Trophoblast cell (in vitro differentiated cells and primary cell): ENCODE results near the gene ZCCHC10.

Experiments used
- DNase-seq, 2 donors: peaks; one replicate each; pipeline ENCODE4 v3.0.0-alpha.2; 2016
- H2AFZ ChIP-seq: 2 replicates; pipeline ENCODE4 v1.6.1; 2013; ENCODE audit warnings: low read length, moderate library complexity, mild to moderate bottlenecking; ENCODE audit not compliant: insufficient read depth, poor library complexity
- H2AK5ac ChIP-seq: 2 replicates; pipeline ENCODE4 v1.6.1; 2013; ENCODE audit warnings: mild to moderate bottlenecking, low read length
- H2BK120ac ChIP-seq: 2 replicates; pipeline ENCODE4 v1.6.1; 2013; ENCODE audit warnings: low read length, mild to moderate bottlenecking, moderate library complexity; ENCODE audit not compliant: insufficient read depth, poor library complexity
- H2BK12ac ChIP-seq: 2 replicates; pipeline ENCODE4 v1.6.1; 2013; ENCODE audit warnings: mild to moderate bottlenecking, low read length, moderate library complexity
- H2BK5ac ChIP-seq: 2 replicates; pipeline ENCODE4 v1.6.1; 2013; ENCODE audit warnings: low read length, low read depth, moderate library complexity, mild to moderate bottlenecking; ENCODE audit not compliant: poor library complexity
- H3K14ac ChIP-seq: 2 replicates; pipeline ENCODE4 v1.6.1; 2013; ENCODE audit warnings: mild to moderate bottlenecking, low read length
- H3K18ac ChIP-seq: 2 replicates; pipeline ENCODE4 v1.6.1; 2013; ENCODE audit warnings: mild to moderate bottlenecking, low read length
- H3K23ac ChIP-seq: 2 replicates; pipeline ENCODE4 v1.6.1; 2013; ENCODE audit warnings: low read length
- H3K27ac ChIP-seq: 2 replicates; pipeline ENCODE4 v1.5.1; 2013; ENCODE audit warnings: low read depth, mild to moderate bottlenecking, inconsistent platforms, low read length, moderate library complexity
- H3K27me3 ChIP-seq: 2 replicates; pipeline ENCODE4 v1.6.1; 2013; ENCODE audit warnings: inconsistent platforms, mild to moderate bottlenecking, low read length, moderate library complexity; ENCODE audit not compliant: insufficient read depth
- H3K36me3 ChIP-seq, 2 experiments: 1 replicate in 1 of 2; 2 replicates in 1 of 2; pipeline ENCODE4 v1.6.1; 2013; ENCODE audit warnings: low read length in 2 of 2, mild to moderate bottlenecking in 2 of 2, moderate library complexity in 1 of 2; ENCODE audit not compliant: insufficient read depth in 2 of 2, control insufficient read depth in 1 of 2
- H3K4ac ChIP-seq: 2 replicates; pipeline ENCODE4 v1.6.1; 2013; ENCODE audit warnings: low read depth, mild to moderate bottlenecking, low read length, moderate library complexity
- H3K4me1 ChIP-seq, 2 experiments: 1 replicate in 1 of 2; 2 replicates in 1 of 2; pipeline ENCODE4 v1.6.1; 2013; ENCODE audit warnings: low read length in 2 of 2, mild to moderate bottlenecking in 2 of 2, moderate library complexity in 1 of 2; ENCODE audit not compliant: insufficient read depth in 2 of 2, control insufficient read depth in 1 of 2
- H3K4me2 ChIP-seq: 2 replicates; pipeline ENCODE4 v1.6.1; 2013; ENCODE audit warnings: inconsistent platforms, mild to moderate bottlenecking, low read length, moderate library complexity
- H3K4me3 ChIP-seq: 2 replicates; pipeline ENCODE4 v1.5.1; 2013; ENCODE audit warnings: mild to moderate bottlenecking, low read depth, low read length, inconsistent platforms
- H3K79me1 ChIP-seq: one replicate; pipeline ENCODE4 v1.6.1; 2013; ENCODE audit warnings: low read length
- H3K79me2 ChIP-seq: 2 replicates; pipeline ENCODE4 v1.6.1; 2013; ENCODE audit warnings: low read length, mild to moderate bottlenecking; ENCODE audit not compliant: control insufficient read depth, insufficient read depth, poor library complexity
- H3K9ac ChIP-seq: 2 replicates; pipeline ENCODE4 v1.6.1; 2013; ENCODE audit warnings: mild to moderate bottlenecking, low read length
- H3K9me3 ChIP-seq: 2 replicates; pipeline ENCODE4 v1.6.1; 2013; ENCODE audit warnings: low read depth, mild to moderate bottlenecking, control low read depth, inconsistent platforms, low read length; ENCODE audit not compliant: insufficient read depth
- H4K12ac ChIP-seq: 2 replicates; pipeline ENCODE4 v1.6.1; 2013; ENCODE audit warnings: low read depth, mild to moderate bottlenecking, low read length, moderate library complexity
- H4K8ac ChIP-seq: 2 replicates; pipeline ENCODE4 v1.6.1; 2013; ENCODE audit warnings: low read depth, mild to moderate bottlenecking, low read length, moderate library complexity
- H4K91ac ChIP-seq: one replicate; pipeline ENCODE4 v1.6.1; 2013; ENCODE audit warnings: low read depth, mild to moderate bottlenecking, low read length, moderate library complexity
- WGBS: extraction: QIAGEN DNeasy Blood & Tissue Kit; methylation state at CpG from one replicate; pipeline ENCODE4 v1.1.7; 2013; ENCODE audit warnings: missing lambda C conversion rate; ENCODE audit not compliant: insufficient read length, insufficient coverage; ENCODE audit errors: extremely low coverage; 5-methylcytosine and 5-hydroxymethylcytosine counted together

ZCCHC10 gene

DNA sequence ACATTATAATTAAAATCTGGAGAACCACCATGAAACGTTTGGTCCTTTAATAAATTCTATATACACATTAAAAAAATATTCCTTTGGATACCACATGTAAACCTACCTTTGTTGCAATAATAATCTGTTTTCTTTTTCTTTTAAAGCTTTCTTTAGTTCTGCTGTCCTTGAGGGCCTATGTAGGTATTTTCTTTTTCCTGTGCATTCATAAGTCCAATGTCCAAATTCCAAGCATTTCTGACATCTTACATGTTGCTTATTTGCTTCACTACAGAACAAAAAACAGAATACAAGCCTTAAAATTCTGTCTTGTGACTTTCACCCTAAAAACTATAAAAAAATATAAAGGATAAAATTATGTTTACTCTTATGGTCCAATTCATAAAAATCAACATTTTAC, 19.7 kb downstream of the ZCCHC10 start:
- Histone ChIP-seq H3K27me3 (no peaks in the 10 kb centered on the region), H3K9me3 (no peaks in the 10 kb centered on the region), H2AK5ac (no peak overlapping the region), H2AFZ (no peak overlapping the region), H3K79me2 (no peaks in the 10 kb centered on the region), H2BK120ac (no peak overlapping the region), H3K79me1 (no peaks in the 10 kb centered on the region), H3K14ac (no peak overlapping the region), H3K4ac (no peak overlapping the region), H3K4me3 (no peak overlapping the region), H3K23ac (no peak overlapping the region), H4K12ac (no peak overlapping the region), H4K8ac (no peak overlapping the region), H4K91ac (no peak overlapping the region), H2BK5ac (no peak overlapping the region), H3K36me3 (peaks cover 7 to 18% of the 10 kb centered on the region in 2 experiments), H3K27ac (no peak overlapping the region), H3K18ac (no peak overlapping the region), H3K4me1 (no peaks in the 10 kb centered on the region), H3K9ac (no peak overlapping the region), H3K4me2 (no peak overlapping the region), H2BK12ac (no peak overlapping the region)
- no CpG with 5 or more reads among the region's 1 CpG for WGBS
- peak in 1 of 2 donors; percentile 50 for DNase-seq

DNA sequence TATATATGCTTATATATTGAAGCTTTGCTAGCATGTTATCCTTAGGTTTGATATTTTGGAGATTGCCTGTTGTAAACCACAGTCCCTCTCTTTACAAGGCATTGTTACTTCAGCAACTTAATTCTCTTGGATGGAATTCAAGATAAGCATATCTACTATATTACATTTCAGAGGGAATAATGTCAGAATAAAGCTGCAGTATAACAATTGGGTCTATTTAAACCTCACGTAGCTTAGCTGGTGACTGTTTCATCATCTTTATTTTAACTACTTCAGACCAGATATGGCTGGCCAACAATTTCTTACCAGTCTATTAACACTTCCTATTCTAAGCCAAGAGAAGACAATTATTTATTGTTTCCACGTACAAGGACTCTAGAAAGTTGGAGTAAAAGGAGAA, 27.1 kb downstream of the ZCCHC10 start:
- no peak overlapping the region for H2BK12ac ChIP-seq
- H3K36me3 ChIP-seq: peaks cover 8 to 11% of the 10 kb centered on the region in 2 experiments
- H3K4ac ChIP-seq: no peak overlapping the region
- H2BK5ac ChIP-seq: no peak overlapping the region
- H4K91ac ChIP-seq: no peak overlapping the region
- no peaks in the 10 kb centered on the region for H3K79me1 ChIP-seq
- no peaks in the 10 kb centered on the region for H3K79me2 ChIP-seq
- H2AFZ ChIP-seq: no peak overlapping the region
- H3K9me3 ChIP-seq: no peaks in the 10 kb centered on the region
- no peaks in the 10 kb centered on the region for H3K27me3 ChIP-seq
- H3K14ac ChIP-seq: no peak overlapping the region
- DNase-seq: no peak
- no peak overlapping the region for H2BK120ac ChIP-seq
- H3K18ac ChIP-seq: no peak overlapping the region
- H3K4me2 ChIP-seq: no peak overlapping the region
- no peak overlapping the region for H2AK5ac ChIP-seq
- H3K4me3 ChIP-seq: no peak overlapping the region
- no peak overlapping the region for H4K12ac ChIP-seq
- no peak overlapping the region for H3K9ac ChIP-seq
- no peak overlapping the region for H3K23ac ChIP-seq
- no peak overlapping the region for H3K27ac ChIP-seq
- H4K8ac ChIP-seq: no peak overlapping the region
- WGBS: no CpG with 5 or more reads among the region's 2 CpGs
- no peaks in the 10 kb centered on the region for H3K4me1 ChIP-seq

DNA sequence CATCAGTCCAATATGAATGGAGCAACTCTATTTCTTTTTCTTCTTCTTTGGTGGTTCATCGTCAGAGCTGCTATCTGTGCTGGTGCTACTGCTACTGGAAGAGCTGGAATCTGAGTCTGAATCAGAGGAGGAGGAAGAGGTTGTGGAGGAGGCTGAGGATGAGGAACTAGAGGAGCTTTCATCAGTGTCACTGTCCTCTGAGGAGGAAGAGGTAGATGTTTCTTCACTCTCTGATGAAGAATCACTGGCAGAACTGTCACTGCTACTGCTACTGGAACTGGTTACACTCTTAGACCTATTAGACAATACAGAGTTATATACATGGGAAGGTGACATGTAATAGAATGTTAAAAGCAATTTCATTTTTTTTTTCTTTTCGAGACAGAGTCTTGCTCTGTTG, 27.8 kb downstream of the ZCCHC10 start:
- Histone ChIP-seq H2BK120ac (no peak overlapping the region), H4K8ac (no peak overlapping the region), H3K4me1 (no peaks in the 10 kb centered on the region), H3K9me3 (no peaks in the 10 kb centered on the region), H3K14ac (no peak overlapping the region), H3K79me1 (no peaks in the 10 kb centered on the region), H3K27ac (no peak overlapping the region), H3K4me2 (no peak overlapping the region), H3K18ac (no peak overlapping the region), H3K23ac (no peak overlapping the region), H4K12ac (no peak overlapping the region), H3K4me3 (no peak overlapping the region), H3K36me3 (peaks cover 6 to 8% of the 10 kb centered on the region in 2 experiments), H2BK5ac (no peak overlapping the region), H3K4ac (no peak overlapping the region), H4K91ac (no peak overlapping the region), H3K9ac (no peak overlapping the region), H2AK5ac (no peak overlapping the region), H3K27me3 (no peaks in the 10 kb centered on the region), H2AFZ (no peak overlapping the region), H3K79me2 (no peaks in the 10 kb centered on the region), H2BK12ac (no peak overlapping the region)
- DNase-seq: no peak
- WGBS: no CpG with 5 or more reads among the region's 2 CpGs

DNA sequence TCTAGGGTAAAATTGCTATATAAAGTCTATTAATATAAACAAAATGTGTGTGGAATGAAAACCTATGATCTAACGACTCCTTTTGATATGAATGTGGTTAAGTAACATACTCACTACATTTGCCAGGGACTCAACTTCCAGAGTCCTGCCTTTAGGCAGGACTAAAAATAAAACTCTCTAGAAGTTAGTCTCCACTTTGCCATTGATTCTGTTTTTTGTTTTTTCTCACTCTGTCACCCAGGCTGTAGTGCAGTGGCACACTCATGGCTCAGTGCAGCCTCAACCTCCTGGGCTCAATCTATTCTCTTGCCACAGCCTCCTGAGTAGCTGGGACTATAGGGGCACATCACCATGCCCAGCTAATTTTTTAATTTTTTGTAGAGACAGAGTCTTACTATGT, 30.0 kb downstream of the ZCCHC10 start:
- H2BK12ac ChIP-seq: no peak overlapping the region
- no peaks in the 10 kb centered on the region for H3K4me1 ChIP-seq
- H3K36me3 ChIP-seq: peaks cover 1 to 2% of the 10 kb centered on the region in 2 experiments
- no peak overlapping the region for H3K23ac ChIP-seq
- no peak overlapping the region for H3K9ac ChIP-seq
- H2BK120ac ChIP-seq: no peak overlapping the region
- WGBS: no CpG with 5 or more reads among the region's 1 CpG
- H4K12ac ChIP-seq: no peak overlapping the region
- no peak overlapping the region for H3K4me2 ChIP-seq
- H3K4ac ChIP-seq: no peak overlapping the region
- H4K8ac ChIP-seq: no peak overlapping the region
- H3K79me2 ChIP-seq: no peaks in the 10 kb centered on the region
- no peak overlapping the region for H3K14ac ChIP-seq
- no peaks in the 10 kb centered on the region for H3K9me3 ChIP-seq
- no peaks in the 10 kb centered on the region for H3K27me3 ChIP-seq
- H3K27ac ChIP-seq: no peak overlapping the region
- no peak overlapping the region for H3K18ac ChIP-seq
- no peak overlapping the region for H2AK5ac ChIP-seq
- no peak for DNase-seq
- H3K4me3 ChIP-seq: no peak overlapping the region
- no peak overlapping the region for H2BK5ac ChIP-seq
- no peaks in the 10 kb centered on the region for H3K79me1 ChIP-seq
- H2AFZ ChIP-seq: no peak overlapping the region
- no peak overlapping the region for H4K91ac ChIP-seq
